K562 (cell line): ENCODE results near the gene XKRX. TPM values are rescaled to one million over a fixed set of nuclear protein-coding genes. Genes with fewer than 3 reads are reported as not detected.

Source experiments
- ATAC-seq: fragments of 200-7000 bp; cut with Tn5 transposase; 3 replicates; pipeline ENCODE4 v1.9.1; 2020; ENCODE audit warnings: moderate library complexity
- BruUV-seq: library from RNA; stranded (reverse); fragments of 400-500 nt; replicated peaks from 2 replicates; lab custom pipeline; 2021; lab: Mats Ljungman, UMichigan
- CTCF ChIA-PET: fragments of 300-600 bp; formaldehyde crosslinking; extraction: SDS; loops from one replicate; lab custom pipeline; 2021; ENCODE audit warnings: low intra/inter-chr PET ratio; lab: Yijun Ruan, JAX
- POLR2A ChIA-PET: fragments of 300-600, 350-650 bp; sonication (Branson Sonifier 250); formaldehyde crosslinking; extraction: SDS; loops from one replicate; lab custom pipeline; 2021; ENCODE audit warnings: antibody characterized with exemption, inconsistent platforms; lab: Yijun Ruan, JAX
- DNase-seq, 4 experiments: peaks; one replicate each; pipeline versions ENCODE4 v3.0.0 to v3.0.0-alpha.2; 2011 to 2018; ENCODE audit warnings: low spot score in 3 of 4, mixed read lengths in 3 of 4; ENCODE audit errors: extremely low read depth in 1 of 4
- FAIRE-seq: peaks from 2 replicates; lab custom pipeline; 2011; peaks lifted over from hg19 to GRCh38; lab: Jason Lieb, UNC
- H2AFZ ChIP-seq: 2 replicates; pipeline ENCODE4 v1.6.0; 2011; ENCODE audit warnings: low read depth, low read length, control low read depth, inconsistent platforms
- H3K27ac ChIP-seq: fragments of 200-600 bp; 3 replicates; pipeline ENCODE4 v1.8.0; 2011; ENCODE audit warnings: low read depth, mild to moderate bottlenecking, control low read depth, inconsistent platforms, low read length, moderate library complexity, mixed read lengths; ENCODE audit errors: extremely low read depth
- H3K27me3 ChIP-seq, 2 experiments: fragments of 300-600 bp in 1 of 2; 2 replicates in 1 of 2; 3 replicates in 1 of 2; pipeline versions ENCODE4 v1.6.0 to v1.8.0; 2011; ENCODE audit warnings: inconsistent platforms in 2 of 2, low read length in 2 of 2, mild to moderate bottlenecking in 1 of 2, mixed read lengths in 1 of 2, moderate library complexity in 1 of 2; ENCODE audit not compliant: control insufficient read depth in 2 of 2, insufficient read depth in 2 of 2
- H3K36me3 ChIP-seq: fragments of 300-600 bp; 3 replicates; pipeline ENCODE4 v1.8.0; 2011; ENCODE audit warnings: mild to moderate bottlenecking, low read length, inconsistent platforms; ENCODE audit not compliant: control insufficient read depth, insufficient read depth
- H3K4me1 ChIP-seq, 2 experiments: fragments of 200-600 bp in 1 of 2; replicated peaks in 1 of 2; 2 replicates in 1 of 2; 3 replicates in 1 of 2; pipeline versions ENCODE4 v1.5.1 to v1.8.0; 2011; ENCODE audit warnings: inconsistent platforms in 2 of 2, low read length in 2 of 2, mild to moderate bottlenecking in 1 of 2, mixed read lengths in 1 of 2, moderate library complexity in 1 of 2; ENCODE audit not compliant: control insufficient read depth in 2 of 2, insufficient read depth in 2 of 2
- H3K4me2 ChIP-seq: 2 replicates; pipeline ENCODE4 v1.6.1; 2011; ENCODE audit warnings: low read length, control low read depth, inconsistent platforms, mixed read lengths; ENCODE audit not compliant: insufficient read depth
- H3K4me3 ChIP-seq: fragments of 200-600 bp; sonication (generic), shearing (Covaris generic); 2 replicates; pipeline ENCODE4 v1.5.1; 2016; ENCODE audit warnings: control low read depth, inconsistent platforms
- H3K79me2 ChIP-seq: fragments of 200-600 bp; 3 replicates; pipeline ENCODE4 v1.8.0; 2011; ENCODE audit warnings: low read length, inconsistent platforms; ENCODE audit not compliant: control insufficient read depth, insufficient read depth
- H3K9ac ChIP-seq, 2 experiments: 2 replicates each; pipeline versions ENCODE4 v1.6.0 to v1.6.1; 2011; ENCODE audit warnings: low read depth in 2 of 2, low read length in 2 of 2, control low read depth in 1 of 2, inconsistent platforms in 1 of 2, mild to moderate bottlenecking in 1 of 2, mixed read lengths in 1 of 2; ENCODE audit not compliant: insufficient read depth in 1 of 2
- H3K9me1 ChIP-seq: one replicate; pipeline ENCODE4 v1.6.0; 2011; ENCODE audit warnings: inconsistent platforms, mild to moderate bottlenecking, low read length, moderate library complexity; ENCODE audit not compliant: control insufficient read depth, insufficient read depth
- H3K9me3 ChIP-seq: replicated peaks from 2 replicates; pipeline ENCODE4 v1.5.1; 2011; ENCODE audit warnings: low read depth, low read length, inconsistent platforms; ENCODE audit not compliant: control insufficient read depth, insufficient read depth
- H4K20me1 ChIP-seq: replicated peaks from 2 replicates; pipeline ENCODE4 v1.6.1; 2011; ENCODE audit warnings: low read length, inconsistent platforms, mixed read lengths; ENCODE audit not compliant: control insufficient read depth, insufficient read depth
- ARID4B ChIP-seq: sonication (generic); formaldehyde crosslinking; IDR thresholded peaks from 2 replicates; pipeline ENCODE4 v1.8.0; 2022; ENCODE audit warnings: mild to moderate bottlenecking, missing genetic modification reagents
- C11orf30 ChIP-seq: fragments of 450-650 bp; IDR thresholded peaks from 2 replicates; pipeline ENCODE4 v1.6.1; 2016; ENCODE audit warnings: low read depth, mild to moderate bottlenecking
- ELK1 ChIP-seq: sonication (generic); formaldehyde crosslinking; IDR thresholded peaks from 2 replicates; pipeline ENCODE4 v1.8.1; 2022; ENCODE audit warnings: missing genetic modification reagents
- MECOM ChIP-seq: fragments of 250-450 bp; sonication (Bioruptor Pico); IDR thresholded peaks from 2 replicates; pipeline ENCODE4 v1.8.0; 2022; ENCODE audit warnings: inconsistent platforms
- NFIC ChIP-seq: fragments of 450-650 bp; IDR thresholded peaks from 2 replicates; pipeline ENCODE4 v1.6.1; 2017; ENCODE audit warnings: mild to moderate bottlenecking, inconsistent platforms
- NFIX ChIP-seq: fragments of 250-450 bp; sonication (Bioruptor Pico); IDR thresholded peaks from 2 replicates; pipeline ENCODE4 v1.4.0; 2020; ENCODE audit warnings: low read depth, mild to moderate bottlenecking, moderate library complexity
- PHF20 ChIP-seq: fragments of 450-650 bp; IDR thresholded peaks from 2 replicates; pipeline ENCODE4 v1.6.1; 2018; ENCODE audit not compliant: partially characterized antibody
- POLR3G ChIP-seq: IDR thresholded peaks from 2 replicates; pipeline ENCODE4 v1.6.1; 2011; ENCODE audit not compliant: insufficient read length, insufficient replicate concordance; ENCODE audit errors: extremely low read depth
- ZNF184 ChIP-seq: sonication (generic); formaldehyde crosslinking; IDR thresholded peaks from 2 replicates; pipeline ENCODE4 v1.5.0; 2020; ENCODE audit warnings: missing genetic modification reagents
- ZNF217 ChIP-seq: sonication (generic); formaldehyde crosslinking; IDR thresholded peaks from 2 replicates; pipeline ENCODE4 v1.8.0; 2022; ENCODE audit warnings: mild to moderate bottlenecking, missing genetic modification reagents
- WGBS: fragments of 100-300 bp; shearing (Covaris generic); methylation state at CpG from one replicate; pipeline ENCODE4 v1.1.6; 2016; ENCODE audit warnings: low coverage, mixed read lengths; ENCODE audit not compliant: insufficient coverage; ENCODE audit errors: missing lambda C conversion rate; 5-methylcytosine and 5-hydroxymethylcytosine counted together
- in situ Hi-C: fragments of 300-500 bp; cut with MboI; formaldehyde crosslinking; loops from 4 replicates; pipeline ENCODE4 v1.15.0; 2018; ENCODE audit warnings: inconsistent platforms, mixed read lengths
- intact Hi-C: fragments of 100-400 bp; cut with micrococcal nuclease; formaldehyde crosslinking; loops from 2 replicates; pipeline ENCODE4 v1.14.2; 2022
- polyA plus RNA-seq, 8 experiments: library from polyadenylated mRNA; depleted of rRNA in 4 of 8; stranded (reverse) in 5 of 8; unstranded in 3 of 8; fragments of >200 nt; fragmentation: Nextera tagmentation in 2 of 8; fragmentation: Illumina TruSeq in 1 of 8; extraction: Ambion mirVana in 2 of 8; extraction: Trizol in 1 of 8; gene quantifications; 2 replicates each; pipeline versions ENCODE4 v1.2.1 to v1.2.3, GENCODE V29; 2011 to 2014; ENCODE audit warnings: inconsistent platforms in 1 of 8, missing spikeins in 1 of 8
- total RNA-seq, 7 experiments: library from RNA; depleted of rRNA in 6 of 7; stranded (reverse); fragments of >200 nt in 6 of 7; fragmentation: Illumina TruSeq in 2 of 7; extraction: Trizol in 2 of 7; gene quantifications; 2 replicates each; pipeline versions ENCODE4 v1.2.1 to v1.2.3, GENCODE V29; 2011 to 2021; ENCODE audit warnings: low replicate concordance in 1 of 7
- TF ChIP-seq, protein P1 (sequence below), 2 experiments: fragments of 450-650 bp in 1 of 2; IDR thresholded peaks; 2 replicates each; pipeline ENCODE4 v1.6.1; 2011 to 2017; ENCODE audit warnings: low read depth in 2 of 2, antibody characterized with exemption in 1 of 2, borderline replicate concordance in 1 of 2, low read length in 1 of 2, mild to moderate bottlenecking in 1 of 2, mixed read lengths in 1 of 2; ENCODE audit not compliant: control insufficient read depth in 1 of 2
- TF ChIP-seq, protein P2 (sequence below): fragments of 450-650 bp; formaldehyde crosslinking; conservative IDR thresholded peaks from 2 replicates; pipeline ENCODE4 v1.4.0; 2022; ENCODE audit warnings: mild to moderate bottlenecking, missing genetic modification characterization

The XKRX gene
- total and polyA plus RNA-seq, 9 of the 15 experiments (the other 6 are each of a cell fraction or from before 2014, with no cell fraction given): 0.03 TPM; not detected in 8

GRCh38 chrX:100939333-100939732, 10.6 kb upstream of the XKRX start:
- 14% methylated on average over 4 of the region's 4 CpGs for WGBS
- Histone ChIP-seq H3K9ac (no peak overlapping the region), H3K27ac (no peak overlapping the region), H3K4me3 (no peak overlapping the region), H4K20me1 (no peaks in the 10 kb centered on the region), H3K9me1 (no peaks in the 10 kb centered on the region), H3K79me2 (no peaks in the 10 kb centered on the region), H3K9me3 (no peaks in the 10 kb centered on the region), H3K4me1 (no peaks in the 10 kb centered on the region), H3K36me3 (no peaks in the 10 kb centered on the region), H2AFZ (no peak overlapping the region), H3K27me3 (no peaks in the 10 kb centered on the region; a peak in 1 of 5 replicates), H3K4me2 (no peak overlapping the region)
- ATAC-seq (no peak), FAIRE-seq (no peak), DNase-seq (no peak)
- no TSS peak for BruUV-seq
- CTCF ChIA-PET: no interaction called here
- in situ Hi-C loops: no loop called here
- POLR2A ChIA-PET: no interaction called here
- intact Hi-C loops: no loop called here
- no peak for TF ChIP-seq NFIX (CRISPR knock-in tag)
- TF ChIP-seq, protein P1, sequence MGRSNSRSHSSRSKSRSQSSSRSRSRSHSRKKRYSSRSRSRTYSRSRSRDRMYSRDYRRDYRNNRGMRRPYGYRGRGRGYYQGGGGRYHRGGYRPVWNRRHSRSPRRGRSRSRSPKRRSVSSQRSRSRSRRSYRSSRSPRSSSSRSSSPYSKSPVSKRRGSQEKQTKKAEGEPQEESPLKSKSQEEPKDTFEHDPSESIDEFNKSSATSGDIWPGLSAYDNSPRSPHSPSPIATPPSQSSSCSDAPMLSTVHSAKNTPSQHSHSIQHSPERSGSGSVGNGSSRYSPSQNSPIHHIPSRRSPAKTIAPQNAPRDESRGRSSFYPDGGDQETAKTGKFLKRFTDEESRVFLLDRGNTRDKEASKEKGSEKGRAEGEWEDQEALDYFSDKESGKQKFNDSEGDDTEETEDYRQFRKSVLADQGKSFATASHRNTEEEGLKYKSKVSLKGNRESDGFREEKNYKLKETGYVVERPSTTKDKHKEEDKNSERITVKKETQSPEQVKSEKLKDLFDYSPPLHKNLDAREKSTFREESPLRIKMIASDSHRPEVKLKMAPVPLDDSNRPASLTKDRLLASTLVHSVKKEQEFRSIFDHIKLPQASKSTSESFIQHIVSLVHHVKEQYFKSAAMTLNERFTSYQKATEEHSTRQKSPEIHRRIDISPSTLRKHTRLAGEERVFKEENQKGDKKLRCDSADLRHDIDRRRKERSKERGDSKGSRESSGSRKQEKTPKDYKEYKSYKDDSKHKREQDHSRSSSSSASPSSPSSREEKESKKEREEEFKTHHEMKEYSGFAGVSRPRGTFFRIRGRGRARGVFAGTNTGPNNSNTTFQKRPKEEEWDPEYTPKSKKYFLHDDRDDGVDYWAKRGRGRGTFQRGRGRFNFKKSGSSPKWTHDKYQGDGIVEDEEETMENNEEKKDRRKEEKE (IDR thresholded peaks at IDR 0.05; ENCODE audit: borderline replicate concordance in 1 of 2, control insufficient read depth in 1 of 2, low read depth in 2 of 2, low read length in 1 of 2): no peak
- TF ChIP-seq, protein P2, sequence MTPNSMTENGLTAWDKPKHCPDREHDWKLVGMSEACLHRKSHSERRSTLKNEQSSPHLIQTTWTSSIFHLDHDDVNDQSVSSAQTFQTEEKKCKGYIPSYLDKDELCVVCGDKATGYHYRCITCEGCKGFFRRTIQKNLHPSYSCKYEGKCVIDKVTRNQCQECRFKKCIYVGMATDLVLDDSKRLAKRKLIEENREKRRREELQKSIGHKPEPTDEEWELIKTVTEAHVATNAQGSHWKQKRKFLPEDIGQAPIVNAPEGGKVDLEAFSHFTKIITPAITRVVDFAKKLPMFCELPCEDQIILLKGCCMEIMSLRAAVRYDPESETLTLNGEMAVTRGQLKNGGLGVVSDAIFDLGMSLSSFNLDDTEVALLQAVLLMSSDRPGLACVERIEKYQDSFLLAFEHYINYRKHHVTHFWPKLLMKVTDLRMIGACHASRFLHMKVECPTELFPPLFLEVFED (CRISPR knock-in tag): no peak
- no peak for TF ChIP-seq ARID4B (CRISPR knock-in tag)
- TF ChIP-seq ELK1 (CRISPR knock-in tag): no peak
- TF ChIP-seq C11orf30: no peak
- no peak for TF ChIP-seq PHF20
- TF ChIP-seq POLR3G: no peak
- no peak for TF ChIP-seq MECOM (CRISPR knock-in tag)
- no peak for TF ChIP-seq NFIC
- TF ChIP-seq ZNF184: no peak
- TF ChIP-seq ZNF217 (CRISPR knock-in tag): no peak
